OCI-LY7 (cell line): ENCODE data around the gene CHN1. TPM values are rescaled to one million over a fixed set of nuclear protein-coding genes. Genes with fewer than 3 reads are reported as not detected.

ENCODE experiments used
- BruUV-seq: library from RNA; stranded (reverse); fragments of 400-500 nt; replicated peaks from 2 replicates; lab custom pipeline; 2021; lab: Mats Ljungman, UMichigan
- CTCF ChIA-PET: fragments of 300-600 bp; sonication (Branson Sonifier 250); formaldehyde crosslinking; loops from one replicate; lab custom pipeline; 2022; ENCODE audit warnings: antibody characterized with exemption; ENCODE audit not compliant: unreplicated experiment; lab: Charles Lee
- POLR2A ChIA-PET: fragments of 300-600 bp; sonication (Branson Sonifier 250); formaldehyde crosslinking; loops from one replicate; lab custom pipeline; 2022; ENCODE audit warnings: antibody characterized with exemption; lab: Charles Lee
- DNase-seq: peaks from one replicate; pipeline ENCODE4 v3.0.0-alpha.2; 2015; ENCODE audit warnings: low spot score
- H2AFZ ChIP-seq: fragments of 200-600 bp; sonication (generic), shearing (Covaris generic); 2 replicates; pipeline ENCODE4 v1.6.1; 2014; ENCODE audit warnings: mild to moderate bottlenecking, antibody characterized with exemption, low read length, moderate library complexity
- H3K27ac ChIP-seq: fragments of 200-600 bp; sonication (generic); 2 replicates; pipeline ENCODE4 v1.5.1; 2014; ENCODE audit warnings: mixed run types, low read depth, mild to moderate bottlenecking, moderate library complexity, low read length, inconsistent platforms; ENCODE audit not compliant: poor library complexity, severe bottlenecking
- H3K36me3 ChIP-seq: fragments of 200-600 bp; sonication (generic); 2 replicates; pipeline ENCODE4 v1.6.1; 2014; ENCODE audit warnings: mild to moderate bottlenecking, antibody characterized with exemption, low read length, moderate library complexity, mixed read lengths; ENCODE audit not compliant: insufficient read depth
- H3K4me1 ChIP-seq: fragments of 200-600 bp; sonication (generic); 2 replicates; pipeline ENCODE4 v1.5.1; 2014; ENCODE audit warnings: mild to moderate bottlenecking, low read length; ENCODE audit not compliant: insufficient read depth, poor library complexity, severe bottlenecking
- H3K4me2 ChIP-seq: fragments of 200-600 bp; sonication (generic); 2 replicates; pipeline ENCODE4 v1.6.1; 2014; ENCODE audit warnings: mild to moderate bottlenecking, low read length
- H3K4me3 ChIP-seq: fragments of 200-600 bp; sonication (generic); 2 replicates; pipeline ENCODE4 v1.5.1; 2014; ENCODE audit warnings: mild to moderate bottlenecking, low read depth, low read length; ENCODE audit not compliant: poor library complexity, severe bottlenecking
- H3K79me2 ChIP-seq: fragments of 200-600 bp; sonication (generic); 2 replicates; pipeline ENCODE4 v1.6.1; 2016; ENCODE audit warnings: low read depth, mild to moderate bottlenecking, low read length, moderate library complexity, mixed read lengths; ENCODE audit not compliant: insufficient read depth
- H3K9me2 ChIP-seq: fragments of 200-600 bp; sonication (generic); 2 replicates; pipeline ENCODE4 v1.6.1; 2016; ENCODE audit warnings: mild to moderate bottlenecking, low read length, mixed read lengths; ENCODE audit not compliant: insufficient read depth
- H3K9me3 ChIP-seq: fragments of 200-600 bp; sonication (generic); 2 replicates; pipeline ENCODE4 v1.6.1; 2014; ENCODE audit warnings: mild to moderate bottlenecking, mixed run types, low read length, mixed read lengths
- H4K20me1 ChIP-seq: fragments of 200-600 bp; sonication (generic); 2 replicates; pipeline ENCODE4 v1.6.1; 2014; ENCODE audit warnings: mild to moderate bottlenecking, antibody characterized with exemption, low read length, moderate library complexity, mixed read lengths; ENCODE audit not compliant: insufficient read depth
- CTCF ChIP-seq: fragments of 200-600 bp; sonication (generic); conservative IDR thresholded peaks from 2 replicates; pipeline ENCODE4 v1.5.1; 2014; ENCODE audit warnings: mild to moderate bottlenecking, antibody characterized with exemption, low read length, moderate library complexity, mixed read lengths
- EZH2phosphoT487 ChIP-seq: fragments of 200-600 bp; sonication (generic); IDR thresholded peaks from 2 replicates; pipeline ENCODE4 v1.6.1; 2018; ENCODE audit warnings: low read depth, borderline replicate concordance, mild to moderate bottlenecking, mixed run types, antibody characterized with exemption, low read length, moderate library complexity, mixed read lengths
- intact Hi-C: fragments of 100-400 bp; cut with micrococcal nuclease; formaldehyde crosslinking; loops from one replicate; pipeline ENCODE4 v1.10.0; 2022; ENCODE audit not compliant: unreplicated experiment
- total RNA-seq, 2 experiments: library from RNA; depleted of rRNA in 1 of 2; stranded (reverse); fragments of >200 nt in 1 of 2; shearing (Covaris generic) in 1 of 2; gene quantifications; 2 replicates each; pipeline ENCODE4 v1.2.3, GENCODE V29; 2014 to 2022

The CHN1 gene
- total RNA-seq, 2 experiments from 2014 or later, result 0.44 TPM; not detected in 1

DNA sequence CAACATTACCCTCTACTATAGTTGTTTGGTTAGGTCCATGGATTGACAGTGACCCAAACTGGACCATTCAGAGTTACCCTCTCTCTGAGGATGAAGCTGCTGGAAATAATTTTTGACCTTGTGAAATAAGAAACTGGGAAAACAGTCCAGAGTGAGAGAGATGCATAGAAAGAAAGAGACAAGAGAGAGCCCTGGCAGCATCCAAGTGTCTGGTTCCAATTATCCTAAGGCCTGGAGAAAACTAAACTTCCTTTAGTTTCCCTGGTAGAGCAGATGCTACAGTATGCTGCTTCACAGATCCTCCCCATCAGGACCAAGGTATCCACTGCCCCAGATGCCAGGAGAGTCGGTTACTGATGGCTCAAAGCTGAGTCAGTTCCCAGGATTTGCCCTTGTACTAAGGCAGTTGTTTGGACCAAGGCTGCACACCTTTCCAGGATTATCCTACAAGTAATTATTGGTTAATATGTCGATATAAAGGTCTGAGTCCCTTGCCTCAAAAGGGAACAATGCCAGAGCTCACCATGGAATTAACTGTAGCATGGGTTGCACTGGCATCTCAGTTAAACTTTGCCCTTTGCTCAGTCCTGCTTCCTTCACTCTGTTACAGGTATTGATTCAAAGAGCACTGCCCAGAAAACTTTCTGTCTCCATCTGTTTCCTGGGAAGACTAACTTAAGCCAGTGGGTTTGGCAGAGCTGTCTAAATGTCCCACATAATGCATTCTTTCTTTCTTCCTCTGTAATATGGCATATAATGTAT, 14.6 kb upstream of the CHN1 start:
- ChIA-PET CTCF (no interaction called here), POLR2A (interaction anchor here (0.6 to 1.1 kb wide), 2 partner anchors 8 to 246 kb away, joined by 3 to 4 read pairs; no protein-coding TSS in a partner anchor)
- Histone ChIP-seq H3K79me2 (no peaks in the 10 kb centered on the region), H3K4me3 (no peak overlapping the region), H3K9me2 (no peaks in the 10 kb centered on the region), H3K27ac (no peak overlapping the region), H4K20me1 (no peaks in the 10 kb centered on the region), H3K9me3 (no peaks in the 10 kb centered on the region), H3K4me2 (no peak overlapping the region), H3K36me3 (no peaks in the 10 kb centered on the region), H2AFZ (no peak overlapping the region), H3K4me1 (no peaks in the 10 kb centered on the region)
- no peak for TF ChIP-seq EZH2phosphoT487
- no peak for TF ChIP-seq CTCF
- BruUV-seq, result no TSS peak
- intact Hi-C loops, result no loop called here
- DNase-seq, result no peak

DNA sequence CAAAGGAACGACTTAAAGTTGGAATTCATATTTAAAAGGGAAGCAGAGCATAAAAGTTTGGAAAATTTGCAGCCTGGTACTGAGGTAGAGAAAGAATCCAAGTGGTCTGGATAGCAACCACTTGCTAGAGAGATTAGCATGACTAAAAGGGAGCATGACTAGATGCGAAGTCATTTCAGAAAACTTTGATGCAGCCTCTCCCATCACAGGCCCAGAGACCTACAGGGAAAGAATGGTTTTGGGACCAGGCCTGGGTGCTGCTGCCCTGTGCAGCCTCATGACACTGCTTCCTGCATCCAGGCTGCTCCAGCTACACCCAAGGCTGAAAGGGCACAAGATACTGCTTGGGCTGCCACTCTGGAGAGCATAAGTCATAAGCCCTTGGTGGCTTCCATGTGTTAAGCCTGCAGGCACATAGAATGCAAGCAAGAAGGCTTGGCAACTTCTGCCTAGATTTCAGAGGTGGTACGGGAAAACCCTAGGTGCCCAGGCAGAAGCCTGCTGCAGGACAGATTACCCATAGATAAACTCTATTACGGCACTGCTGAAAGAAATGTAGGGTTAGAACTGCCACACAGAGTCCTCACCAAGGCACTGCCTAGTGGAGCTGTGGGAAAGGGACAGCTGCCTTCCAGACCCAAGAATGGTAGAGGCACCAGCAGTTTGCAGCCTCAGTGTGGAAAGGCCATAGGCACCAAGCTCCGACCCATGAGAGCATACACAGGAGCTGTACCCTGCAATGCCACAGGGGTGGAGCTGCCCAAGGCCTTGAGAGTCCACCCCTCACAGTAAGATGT, 12.6 kb upstream of the CHN1 start:
- intact Hi-C loops, result no loop called here

More for the DNA sequence above, 12.6 kb upstream of the CHN1 start:
- Histone ChIP-seq H3K4me1 (no peaks in the 10 kb centered on the region), H3K27ac (no peak overlapping the region), H3K36me3 (no peaks in the 10 kb centered on the region), H3K9me2 (no peaks in the 10 kb centered on the region), H3K9me3 (no peaks in the 10 kb centered on the region), H3K4me3 (no peak overlapping the region), H3K4me2 (no peak overlapping the region), H3K79me2 (no peaks in the 10 kb centered on the region), H4K20me1 (no peaks in the 10 kb centered on the region), H2AFZ (no peak overlapping the region)
- POLR2A ChIA-PET, result interaction anchor here (0.6 kb wide), 1 partner anchor 1723 kb away, joined by 4 read pairs; no protein-coding TSS in a partner anchor
- no peak for DNase-seq
- no TSS peak for BruUV-seq
- CTCF ChIA-PET, result no interaction called here
- TF ChIP-seq CTCF, result no peak
- TF ChIP-seq EZH2phosphoT487, result no peak
